OCI-LY1 (cell line): ENCODE results near the gene MYOF.

Experiments
- CTCF ChIP-seq: fragments of 200-600 bp; sonication (generic), shearing (Covaris generic); IDR thresholded peaks from 2 replicates; pipeline ENCODE4 v1.5.1; 2017; ENCODE audit warnings: mild to moderate bottlenecking, antibody characterized with exemption, low read length, moderate library complexity, mixed read lengths
- EZH2 ChIP-seq: fragments of 200-600 bp; sonication (generic), shearing (Covaris generic); IDR thresholded peaks from 2 replicates; pipeline ENCODE4 v1.8.0; 2017; ENCODE audit warnings: borderline replicate concordance, mixed run types, mild to moderate bottlenecking, antibody characterized with exemption, low read length, moderate library complexity, mixed read lengths

GRCh38 chr10:93299606-93300287 is 182.4 kb downstream of the MYOF start:
- no peak for TF ChIP-seq CTCF
- no peak for TF ChIP-seq EZH2
